Endodermal cell (in vitro differentiated cells): ENCODE data around the gene CAPZB. TPM values are rescaled to one million over a fixed set of nuclear protein-coding genes. Genes with fewer than 3 reads are reported as not detected.

Source experiments
- DNase-seq: peaks from one replicate; pipeline ENCODE4 v3.0.0-alpha.2; 2017
- H3K27ac ChIP-seq: 2 replicates; pipeline ENCODE4 v1.5.1; 2013; ENCODE audit warnings: mild to moderate bottlenecking, low read depth, low read length, moderate library complexity
- H3K27me3 ChIP-seq: 2 replicates; pipeline ENCODE4 v1.6.1; 2013; ENCODE audit warnings: mild to moderate bottlenecking, low read length, moderate library complexity; ENCODE audit not compliant: insufficient read depth, control insufficient read depth, poor library complexity, severe bottlenecking
- H3K36me3 ChIP-seq: 2 replicates; pipeline ENCODE4 v1.7.0; 2013; ENCODE audit warnings: mild to moderate bottlenecking, low read length, moderate library complexity; ENCODE audit not compliant: control insufficient read depth, insufficient read depth
- H3K4me1 ChIP-seq: one replicate; pipeline ENCODE4 v1.7.0; 2013; ENCODE audit warnings: low read length; ENCODE audit not compliant: control insufficient read depth, insufficient read depth
- H3K4me3 ChIP-seq: 2 replicates; pipeline ENCODE4 v1.5.1; 2013; ENCODE audit warnings: mild to moderate bottlenecking, low read length, moderate library complexity
- H3K9ac ChIP-seq: 2 replicates; pipeline ENCODE4 v1.6.1; 2013; ENCODE audit warnings: mild to moderate bottlenecking, low read length, moderate library complexity; ENCODE audit not compliant: poor library complexity, severe bottlenecking; ENCODE audit errors: extremely low read depth
- H3K9me3 ChIP-seq: 2 replicates; pipeline ENCODE4 v1.6.1; 2013; ENCODE audit warnings: mild to moderate bottlenecking, low read length, moderate library complexity; ENCODE audit not compliant: control insufficient read depth
- H3K27ac Mint-ChIP-seq: 2 replicates; pipeline ENCODE4 v1.8.0; 2020; ENCODE audit warnings: mixed read lengths
- H3K27me3 Mint-ChIP-seq: 2 replicates; pipeline ENCODE4 v1.8.0; 2021; ENCODE audit warnings: mild to moderate bottlenecking, mixed read lengths; ENCODE audit not compliant: insufficient read depth
- H3K36me3 Mint-ChIP-seq: 2 replicates; pipeline ENCODE4 v1.8.0; 2020; ENCODE audit warnings: low read depth, mixed read lengths
- H3K4me1 Mint-ChIP-seq: 2 replicates; pipeline ENCODE4 v1.8.0; 2020; ENCODE audit warnings: mixed read lengths
- H3K4me3 Mint-ChIP-seq: 2 replicates; pipeline ENCODE4 v1.8.0; 2020; ENCODE audit warnings: mild to moderate bottlenecking, moderate library complexity, mixed read lengths
- H3K9me3 Mint-ChIP-seq: 2 replicates; pipeline ENCODE4 v1.8.0; 2020; ENCODE audit warnings: mild to moderate bottlenecking, mixed read lengths
- WGBS, 2 experiments: methylation state at CpG; one replicate each; pipeline versions ENCODE4 v1.1.5 to v1.1.7; 2013; ENCODE audit warnings: missing lambda C conversion rate in 2 of 2, mixed read lengths in 1 of 2; ENCODE audit not compliant: insufficient coverage in 1 of 2, insufficient read length in 1 of 2; 5-methylcytosine and 5-hydroxymethylcytosine counted together
- total RNA-seq, 2 donors: library from RNA; stranded (reverse); fragmentation: NEBNext Ultra II Directional in 1 of 2; extraction: Animal tissue kit (Norgen Biotek cat#: 25700) in 1 of 2; gene quantifications; 2 replicates in 1 of 2; 3 replicates in 1 of 2; pipeline ENCODE4 v1.2.1, GENCODE V29; 2021
- TF ChIP-seq, protein P1 (sequence below): fragments of 200-600 bp; sonication (generic); conservative IDR thresholded peaks from 2 replicates; pipeline ENCODE4 v1.5.0; 2021; ENCODE audit warnings: antibody characterized with exemption, mild to moderate bottlenecking

Gene CAPZB
- total RNA-seq, 2 donors from 2014 or later: 334 to 362 TPM

DNA sequence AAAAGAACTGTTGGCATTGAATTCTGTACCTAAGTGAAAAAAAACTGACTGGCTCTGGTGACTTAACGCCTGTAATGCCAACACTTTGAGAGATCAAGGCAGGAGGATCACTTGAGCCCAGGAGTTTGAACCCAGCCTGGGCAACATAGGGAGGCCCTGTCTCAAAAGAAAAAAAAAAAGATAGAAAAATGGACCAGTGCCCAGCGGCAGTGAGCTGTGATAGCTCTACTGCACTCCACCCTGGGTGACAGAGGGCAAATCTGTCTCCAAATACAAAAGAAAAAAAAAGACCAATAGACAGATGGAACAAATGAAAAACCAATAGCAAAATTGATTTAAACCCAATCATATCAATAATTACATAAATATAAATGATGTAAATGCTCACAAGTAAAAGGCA lies 196.1 kb downstream of the CAPZB start:
- H3K4me3 ChIP-seq: peak overlapping the region; percentile 62
- peaks cover 28% of the 10 kb centered on the region for H3K27me3 ChIP-seq
- peaks cover 5% of the 10 kb centered on the region for H3K36me3 Mint-ChIP-seq
- WGBS, 2 experiments: 44 to 76% methylated on average over 1 to 2 of the region's 2 CpGs
- no peaks in the 10 kb centered on the region for H3K36me3 ChIP-seq
- H3K27ac ChIP-seq: no peak overlapping the region
- peaks cover 6% of the 10 kb centered on the region for H3K4me1 Mint-ChIP-seq
- no peaks in the 10 kb centered on the region for H3K4me1 ChIP-seq
- H3K4me3 Mint-ChIP-seq: peak overlapping the region; percentile 40
- no peak overlapping the region for H3K9ac ChIP-seq
- peaks cover 19% of the 10 kb centered on the region for H3K9me3 Mint-ChIP-seq
- peaks cover 26% of the 10 kb centered on the region for H3K9me3 ChIP-seq
- peaks cover 40% of the 10 kb centered on the region for H3K27me3 Mint-ChIP-seq
- DNase-seq: no peak
- H3K27ac Mint-ChIP-seq: no peak overlapping the region
- TF ChIP-seq, protein P1, sequence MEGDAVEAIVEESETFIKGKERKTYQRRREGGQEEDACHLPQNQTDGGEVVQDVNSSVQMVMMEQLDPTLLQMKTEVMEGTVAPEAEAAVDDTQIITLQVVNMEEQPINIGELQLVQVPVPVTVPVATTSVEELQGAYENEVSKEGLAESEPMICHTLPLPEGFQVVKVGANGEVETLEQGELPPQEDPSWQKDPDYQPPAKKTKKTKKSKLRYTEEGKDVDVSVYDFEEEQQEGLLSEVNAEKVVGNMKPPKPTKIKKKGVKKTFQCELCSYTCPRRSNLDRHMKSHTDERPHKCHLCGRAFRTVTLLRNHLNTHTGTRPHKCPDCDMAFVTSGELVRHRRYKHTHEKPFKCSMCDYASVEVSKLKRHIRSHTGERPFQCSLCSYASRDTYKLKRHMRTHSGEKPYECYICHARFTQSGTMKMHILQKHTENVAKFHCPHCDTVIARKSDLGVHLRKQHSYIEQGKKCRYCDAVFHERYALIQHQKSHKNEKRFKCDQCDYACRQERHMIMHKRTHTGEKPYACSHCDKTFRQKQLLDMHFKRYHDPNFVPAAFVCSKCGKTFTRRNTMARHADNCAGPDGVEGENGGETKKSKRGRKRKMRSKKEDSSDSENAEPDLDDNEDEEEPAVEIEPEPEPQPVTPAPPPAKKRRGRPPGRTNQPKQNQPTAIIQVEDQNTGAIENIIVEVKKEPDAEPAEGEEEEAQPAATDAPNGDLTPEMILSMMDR: no peak

Other genes starting within 250 kb of the CAPZB start
- 10 to 100 TPM; 59.0 to 67.5 TPM for gene EMC1, start 234.0 kb downstream of the CAPZB start, total RNA-seq
- gene MRTO4, start 233.7 kb downstream of the CAPZB start, total RNA-seq: 10 to 100 TPM; 37.7 to 44.5 TPM
- gene AKR7A3, start 196.8 kb downstream of the CAPZB start, total RNA-seq: 1 to 10 TPM in 1 of 2 donors, under 1 TPM in 1; 0.92 to 2.0 TPM
- gene AKR7A2, start 173.4 kb downstream of the CAPZB start, total RNA-seq: 10 to 100 TPM; 47.8 to 66.1 TPM
- gene SLC66A1, start 173.2 kb downstream of the CAPZB start, total RNA-seq: 10 to 100 TPM; 20.8 to 22.6 TPM
- gene NBL1, start 158.8 kb upstream of the CAPZB start, total RNA-seq: 10 to 100 TPM; 13.7 to 32.4 TPM
- under 1 TPM in 1 of 2 donors, not detected in 1; 0.31 TPM for gene HTR6, start 179.3 kb upstream of the CAPZB start, total RNA-seq